Neural cell (in vitro differentiated cells): ENCODE measurements around the gene TBC1D23. TPM values are rescaled to one million over a fixed set of nuclear protein-coding genes. Genes with fewer than 3 reads are reported as not detected.

Source experiments
- H2AFZ ChIP-seq: fragments of 200-600, 300-800 bp; sonication (generic), shearing (Covaris generic); 2 replicates; pipeline ENCODE4 v1.6.0; 2014; ENCODE audit warnings: low read depth, mild to moderate bottlenecking, antibody characterized with exemption, low read length, moderate library complexity
- H3F3A ChIP-seq: fragments of 200-600 bp; shearing (Covaris generic); 2 replicates; pipeline ENCODE4 v1.6.1; 2016; ENCODE audit warnings: mild to moderate bottlenecking, moderate library complexity, mixed read lengths, antibody characterized with exemption, low read length; ENCODE audit not compliant: insufficient read depth, poor library complexity, severe bottlenecking
- H3K27ac ChIP-seq: fragments of 200-600, 300-800 bp; sonication (generic), shearing (Covaris generic); 2 replicates; pipeline ENCODE4 v1.5.1; 2014; ENCODE audit warnings: mild to moderate bottlenecking, low read length, moderate library complexity
- H3K27me3 ChIP-seq: fragments of 300-800, 200-600 bp; sonication (generic), shearing (Covaris generic); 2 replicates; pipeline ENCODE4 v1.6.0; 2014; ENCODE audit warnings: mild to moderate bottlenecking, low read depth, low read length, moderate library complexity; ENCODE audit not compliant: insufficient read depth
- H3K36me3 ChIP-seq: fragments of 300-800, 200-600 bp; sonication (generic), shearing (Covaris generic); 2 replicates; pipeline ENCODE4 v1.5.1; 2014; ENCODE audit warnings: mild to moderate bottlenecking, antibody characterized with exemption, low read length, moderate library complexity; ENCODE audit not compliant: insufficient read depth
- H3K4me2 ChIP-seq: fragments of 300-800, 200-600 bp; sonication (generic), shearing (Covaris generic); 2 replicates; pipeline ENCODE4 v1.6.0; 2014; ENCODE audit warnings: mild to moderate bottlenecking, low read length
- H3K4me3 ChIP-seq: fragments of 300-800, 200-600 bp; sonication (generic), shearing (Covaris generic); 2 replicates; pipeline ENCODE4 v1.5.1; 2014; ENCODE audit warnings: mild to moderate bottlenecking, low read length, moderate library complexity
- H3K79me2 ChIP-seq: fragments of 200-600 bp; shearing (Covaris generic); replicated peaks from 2 replicates; pipeline ENCODE4 v1.6.0; 2014; ENCODE audit warnings: mild to moderate bottlenecking, low read length, moderate library complexity; ENCODE audit not compliant: insufficient read depth
- H3K9ac ChIP-seq: fragments of 300-800, 200-600 bp; sonication (generic), shearing (Covaris generic); 2 replicates; pipeline ENCODE4 v1.6.1; 2016; ENCODE audit warnings: mild to moderate bottlenecking, low read length, mixed read lengths
- H3K9me2 ChIP-seq: fragments of 200-600 bp; shearing (Covaris generic); 2 replicates; pipeline ENCODE4 v1.6.1; 2016; ENCODE audit warnings: mild to moderate bottlenecking, low read length, mixed read lengths; ENCODE audit not compliant: insufficient read depth
- H3K9me3 ChIP-seq: fragments of 200-600, 300-800 bp; sonication (generic), shearing (Covaris generic); 2 replicates; pipeline ENCODE4 v1.6.1; 2016; ENCODE audit warnings: mild to moderate bottlenecking, mixed run types, low read length, moderate library complexity, mixed read lengths
- H4K20me1 ChIP-seq: fragments of 200-600 bp; shearing (Covaris generic); 2 replicates; pipeline ENCODE4 v1.6.1; 2016; ENCODE audit warnings: mild to moderate bottlenecking, mixed run types; ENCODE audit not compliant: insufficient read depth
- EP300 ChIP-seq: fragments of 450-650 bp; conservative IDR thresholded peaks from 2 replicates; pipeline ENCODE4 v1.6.1; 2014; ENCODE audit warnings: antibody characterized with exemption, mild to moderate bottlenecking, moderate library complexity; ENCODE audit not compliant: poor library complexity, severe bottlenecking
- EZH2 ChIP-seq: fragments of 200-600, 300-800 bp; shearing (Covaris generic), sonication (generic); IDR thresholded peaks from 2 replicates; pipeline ENCODE4 v1.6.1; 2014; ENCODE audit warnings: antibody characterized with exemption, low read length, borderline replicate concordance, mild to moderate bottlenecking; ENCODE audit not compliant: insufficient read depth, poor library complexity, severe bottlenecking
- MXI1 ChIP-seq: fragments of 450-650 bp; conservative IDR thresholded peaks from 2 replicates; pipeline ENCODE4 v1.6.1; 2014; ENCODE audit warnings: antibody characterized with exemption, mild to moderate bottlenecking; ENCODE audit not compliant: poor library complexity, severe bottlenecking
- POLR2AphosphoS5 ChIP-seq: IDR thresholded peaks from 2 replicates; pipeline ENCODE4 v1.6.1; 2012
- RAD21 ChIP-seq: fragments of 450-650 bp; conservative IDR thresholded peaks from 2 replicates; pipeline ENCODE4 v1.6.1; 2014; ENCODE audit warnings: antibody characterized with exemption, mild to moderate bottlenecking, moderate library complexity
- SMC3 ChIP-seq: fragments of 450-650 bp; conservative IDR thresholded peaks from 2 replicates; pipeline ENCODE4 v1.6.1; 2014; ENCODE audit warnings: antibody characterized with exemption, mild to moderate bottlenecking, moderate library complexity; ENCODE audit not compliant: poor library complexity
- TAF1 ChIP-seq: IDR thresholded peaks from 2 replicates; pipeline ENCODE4 v1.6.1; 2012; ENCODE audit warnings: low read depth
- polyA plus RNA-seq: library from polyadenylated mRNA; depleted of rRNA; stranded (reverse); fragments of >200 nt; gene quantifications from 2 replicates; pipeline ENCODE4 v1.2.3, GENCODE V29; 2014
- TF ChIP-seq, protein P1 (sequence below): IDR thresholded peaks from 2 replicates; pipeline ENCODE4 v1.6.1; 2012; ENCODE audit warnings: borderline replicate concordance
- TF ChIP-seq, protein P2 (sequence below): fragments of 450-650 bp; IDR thresholded peaks from 2 replicates; pipeline ENCODE4 v1.5.1; 2014; ENCODE audit warnings: antibody characterized with exemption, mild to moderate bottlenecking, moderate library complexity; ENCODE audit not compliant: poor library complexity, severe bottlenecking

TBC1D23 gene
- polyA plus RNA-seq, 1 donor from 2014 or later, result 51.3 TPM

DNA sequence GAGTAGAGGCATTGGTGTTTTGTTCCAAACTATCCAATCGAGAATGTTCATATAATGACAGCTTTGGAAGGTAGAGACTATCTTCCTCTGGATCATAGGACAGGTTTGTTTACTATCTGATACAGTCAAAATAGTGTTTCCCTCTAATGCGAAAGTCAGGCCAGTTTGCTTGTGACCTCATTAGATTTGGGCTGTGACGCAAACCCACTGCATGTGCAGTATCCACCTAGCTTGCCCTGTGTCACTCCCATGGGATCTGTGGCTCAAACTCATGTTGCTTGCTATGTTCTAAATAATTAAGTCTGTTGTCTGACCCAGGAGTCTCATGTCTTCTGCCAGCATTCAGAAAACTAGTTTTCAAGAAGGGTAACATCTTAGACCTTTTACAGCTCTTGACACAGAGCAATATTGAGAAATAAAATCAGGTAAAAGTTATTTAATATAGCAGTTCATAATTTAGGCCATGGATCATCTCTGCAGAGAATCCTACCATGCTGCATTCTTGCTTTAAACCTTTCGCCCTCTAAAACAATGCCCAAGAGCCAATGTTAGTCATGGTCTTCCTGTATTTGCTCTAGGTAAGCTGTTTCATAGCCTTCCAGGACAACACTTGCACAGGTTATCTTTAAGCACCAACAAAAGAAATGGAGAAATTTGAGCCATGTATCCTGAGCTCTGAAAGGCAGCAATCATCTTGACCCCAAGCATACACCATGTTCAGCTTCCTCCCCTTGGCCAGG is 100.1 kb downstream of the TBC1D23 start:
- Histone ChIP-seq H3K4me2 (no peak overlapping the region), H2AFZ (no peak overlapping the region), H3K27ac (no peak overlapping the region), H4K20me1 (no peaks in the 10 kb centered on the region), H3K27me3 (no peaks in the 10 kb centered on the region), H3F3A (no peaks in the 10 kb centered on the region), H3K9me2 (no peaks in the 10 kb centered on the region), H3K9ac (no peak overlapping the region), H3K79me2 (no peaks in the 10 kb centered on the region), H3K4me3 (no peak overlapping the region), H3K36me3 (peaks cover 11% of the 10 kb centered on the region), H3K9me3 (peaks cover 5% of the 10 kb centered on the region)
- TF ChIP-seq, protein P1, sequence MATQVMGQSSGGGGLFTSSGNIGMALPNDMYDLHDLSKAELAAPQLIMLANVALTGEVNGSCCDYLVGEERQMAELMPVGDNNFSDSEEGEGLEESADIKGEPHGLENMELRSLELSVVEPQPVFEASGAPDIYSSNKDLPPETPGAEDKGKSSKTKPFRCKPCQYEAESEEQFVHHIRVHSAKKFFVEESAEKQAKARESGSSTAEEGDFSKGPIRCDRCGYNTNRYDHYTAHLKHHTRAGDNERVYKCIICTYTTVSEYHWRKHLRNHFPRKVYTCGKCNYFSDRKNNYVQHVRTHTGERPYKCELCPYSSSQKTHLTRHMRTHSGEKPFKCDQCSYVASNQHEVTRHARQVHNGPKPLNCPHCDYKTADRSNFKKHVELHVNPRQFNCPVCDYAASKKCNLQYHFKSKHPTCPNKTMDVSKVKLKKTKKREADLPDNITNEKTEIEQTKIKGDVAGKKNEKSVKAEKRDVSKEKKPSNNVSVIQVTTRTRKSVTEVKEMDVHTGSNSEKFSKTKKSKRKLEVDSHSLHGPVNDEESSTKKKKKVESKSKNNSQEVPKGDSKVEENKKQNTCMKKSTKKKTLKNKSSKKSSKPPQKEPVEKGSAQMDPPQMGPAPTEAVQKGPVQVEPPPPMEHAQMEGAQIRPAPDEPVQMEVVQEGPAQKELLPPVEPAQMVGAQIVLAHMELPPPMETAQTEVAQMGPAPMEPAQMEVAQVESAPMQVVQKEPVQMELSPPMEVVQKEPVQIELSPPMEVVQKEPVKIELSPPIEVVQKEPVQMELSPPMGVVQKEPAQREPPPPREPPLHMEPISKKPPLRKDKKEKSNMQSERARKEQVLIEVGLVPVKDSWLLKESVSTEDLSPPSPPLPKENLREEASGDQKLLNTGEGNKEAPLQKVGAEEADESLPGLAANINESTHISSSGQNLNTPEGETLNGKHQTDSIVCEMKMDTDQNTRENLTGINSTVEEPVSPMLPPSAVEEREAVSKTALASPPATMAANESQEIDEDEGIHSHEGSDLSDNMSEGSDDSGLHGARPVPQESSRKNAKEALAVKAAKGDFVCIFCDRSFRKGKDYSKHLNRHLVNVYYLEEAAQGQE, result no peak
- TF ChIP-seq MXI1 (no peak), RAD21 (no peak), TAF1 (no peak), EZH2 (no peak), EP300 (no peak), POLR2AphosphoS5 (no peak), SMC3 (no peak)
- TF ChIP-seq, protein P2, sequence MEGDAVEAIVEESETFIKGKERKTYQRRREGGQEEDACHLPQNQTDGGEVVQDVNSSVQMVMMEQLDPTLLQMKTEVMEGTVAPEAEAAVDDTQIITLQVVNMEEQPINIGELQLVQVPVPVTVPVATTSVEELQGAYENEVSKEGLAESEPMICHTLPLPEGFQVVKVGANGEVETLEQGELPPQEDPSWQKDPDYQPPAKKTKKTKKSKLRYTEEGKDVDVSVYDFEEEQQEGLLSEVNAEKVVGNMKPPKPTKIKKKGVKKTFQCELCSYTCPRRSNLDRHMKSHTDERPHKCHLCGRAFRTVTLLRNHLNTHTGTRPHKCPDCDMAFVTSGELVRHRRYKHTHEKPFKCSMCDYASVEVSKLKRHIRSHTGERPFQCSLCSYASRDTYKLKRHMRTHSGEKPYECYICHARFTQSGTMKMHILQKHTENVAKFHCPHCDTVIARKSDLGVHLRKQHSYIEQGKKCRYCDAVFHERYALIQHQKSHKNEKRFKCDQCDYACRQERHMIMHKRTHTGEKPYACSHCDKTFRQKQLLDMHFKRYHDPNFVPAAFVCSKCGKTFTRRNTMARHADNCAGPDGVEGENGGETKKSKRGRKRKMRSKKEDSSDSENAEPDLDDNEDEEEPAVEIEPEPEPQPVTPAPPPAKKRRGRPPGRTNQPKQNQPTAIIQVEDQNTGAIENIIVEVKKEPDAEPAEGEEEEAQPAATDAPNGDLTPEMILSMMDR, result no peak

DNA sequence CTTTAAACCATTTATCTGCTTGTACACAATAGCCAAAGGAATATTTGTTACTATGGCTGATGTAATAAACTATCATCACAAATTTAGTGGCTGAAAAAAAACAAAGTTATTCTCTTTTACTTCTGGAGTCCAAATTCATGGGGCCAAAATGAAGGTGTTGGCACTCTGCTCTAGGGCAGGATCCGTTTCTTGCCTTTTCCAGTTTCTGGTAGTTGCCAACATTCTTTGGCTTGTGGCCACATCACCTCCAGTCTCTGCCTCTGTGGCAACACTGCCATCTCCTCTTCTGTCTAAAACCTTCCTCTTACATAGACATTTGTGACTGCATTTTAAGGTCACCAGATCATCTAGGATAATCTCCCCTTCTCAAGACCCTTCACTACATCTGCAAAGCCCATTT is 101.1 kb downstream of the TBC1D23 start:
- Histone ChIP-seq H3K9me2 (no peaks in the 10 kb centered on the region), H3K4me2 (no peak overlapping the region), H3K27ac (no peak overlapping the region), H3K27me3 (no peaks in the 10 kb centered on the region), H3K9ac (no peak overlapping the region), H3K79me2 (no peaks in the 10 kb centered on the region), H4K20me1 (no peaks in the 10 kb centered on the region), H3K36me3 (peaks cover 11% of the 10 kb centered on the region), H3K4me3 (no peak overlapping the region), H2AFZ (no peak overlapping the region), H3K9me3 (peaks cover 5% of the 10 kb centered on the region), H3F3A (no peaks in the 10 kb centered on the region)
- TF ChIP-seq RAD21, result no peak
- TF ChIP-seq, protein P1, result no peak
- TF ChIP-seq, protein P2, result no peak
- no peak for TF ChIP-seq MXI1
- no peak for TF ChIP-seq EZH2
- TF ChIP-seq POLR2AphosphoS5, result no peak
- TF ChIP-seq TAF1, result no peak
- TF ChIP-seq SMC3, result no peak
